ENCODE data around the gene TUBD1.
A peak's percentile ranks its signal among the peaks of the same experiment; 100 is the strongest.
"Not testable (repeated sequence)": the region's sequence is repeated elsewhere in the genome, so short reads cannot be mapped to it uniquely, and the experiment has no call there.

TUBD1 gene

DNA sequence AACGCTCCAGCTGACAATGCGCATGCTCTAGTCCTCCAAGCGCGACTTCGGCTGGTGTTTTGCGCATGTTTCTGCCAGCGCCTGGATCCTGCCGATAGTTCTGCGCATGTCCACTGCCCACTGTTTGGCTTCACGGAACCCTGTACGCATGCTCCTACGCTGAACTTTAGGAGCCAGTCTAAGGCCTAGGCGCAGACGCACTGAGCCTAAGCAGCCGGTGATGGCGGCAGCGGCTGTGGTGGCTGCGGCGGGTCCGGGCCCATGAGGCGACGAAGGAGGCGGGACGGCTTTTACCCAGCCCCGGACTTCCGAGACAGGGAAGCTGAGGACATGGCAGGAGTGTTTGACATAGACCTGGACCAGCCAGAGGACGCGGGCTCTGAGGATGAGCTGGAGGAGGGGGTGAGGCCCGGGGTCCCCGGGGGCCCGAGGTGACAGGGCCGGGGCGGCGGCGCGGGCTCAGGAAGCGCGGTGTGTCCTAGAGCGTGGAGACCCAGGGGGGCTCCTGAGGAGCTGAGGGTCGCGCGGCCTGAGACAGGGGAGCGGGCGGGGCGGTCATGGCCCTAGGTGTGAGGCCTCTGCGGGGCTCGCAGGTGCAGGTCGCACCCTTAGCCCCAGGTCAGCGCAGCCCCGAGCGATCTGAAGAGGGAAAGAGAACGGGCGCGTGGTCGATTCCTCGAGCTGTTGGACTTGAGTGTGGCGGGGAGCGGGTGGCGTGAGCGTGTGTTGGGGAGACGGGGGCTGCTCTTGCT, at the start of gene TUBD1, which contains the start of gene RPS6KB1:
Gene TUBD1 (minus strand): TSS at position 20 of the 752 bp plus-strand sequence. CDS start 1,941 bp downstream, outside the sequence.
Gene RPS6KB1 (plus strand): TSS at position 198 of the 752 bp plus-strand sequence. CDS start 64 bp downstream, at position 262.
- peak; percentile 97 to 100 (median 99) for DNase-seq

DNA sequence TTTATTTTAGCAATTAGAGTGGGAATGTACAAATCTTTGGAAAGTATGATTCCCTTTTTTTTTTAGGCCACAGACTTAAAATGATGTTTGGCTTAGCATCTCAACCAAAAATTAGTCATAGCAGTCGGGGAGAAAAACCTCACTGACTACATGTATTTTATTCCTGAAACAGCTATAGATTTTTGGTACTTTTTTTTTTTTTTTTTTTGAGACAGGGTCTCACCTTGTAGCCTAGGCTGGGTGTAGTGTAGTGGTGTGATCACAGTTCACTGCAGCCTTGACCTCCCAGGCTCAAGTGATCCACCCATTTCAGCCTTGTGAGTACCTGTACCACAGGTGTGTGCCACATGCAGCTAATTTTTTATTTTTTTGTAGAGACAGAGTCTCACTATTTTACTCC, 48.4 kb upstream of the TUBD1 start:
- no peak for DNase-seq

GRCh38 chr17:59940697-59941096, 48.0 kb upstream of the TUBD1 start:
- not testable (repeated sequence) for DNase-seq

DNA sequence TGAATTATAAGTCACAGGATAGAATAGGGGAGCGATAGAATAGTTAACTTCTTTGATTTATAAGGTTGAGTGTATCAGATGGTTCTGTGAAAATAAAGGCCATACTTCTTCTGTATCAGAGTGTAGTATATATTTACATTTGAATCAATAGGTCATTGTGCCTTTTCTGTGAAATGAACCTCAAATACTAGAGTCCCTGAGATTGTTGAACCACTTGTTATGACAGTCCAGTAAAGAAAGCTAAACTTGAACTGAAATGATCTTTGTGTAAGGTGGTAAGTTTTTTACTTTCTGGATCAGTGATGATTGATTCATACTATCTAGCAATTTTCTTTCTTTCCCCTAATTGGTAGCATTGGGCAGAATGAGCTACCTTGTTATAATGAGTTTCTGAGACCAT, 40.6 kb upstream of the TUBD1 start:
- not testable (repeated sequence) for DNase-seq

GRCh38 chr17:59930768-59931167, 38.0 kb upstream of the TUBD1 start:
- DNase-seq, result not testable (repeated sequence)

- DNase-seq, result not testable (repeated sequence)
Measured at GRCh38 chr17:59930121-59930520, 37.4 kb upstream of the TUBD1 start.

DNA sequence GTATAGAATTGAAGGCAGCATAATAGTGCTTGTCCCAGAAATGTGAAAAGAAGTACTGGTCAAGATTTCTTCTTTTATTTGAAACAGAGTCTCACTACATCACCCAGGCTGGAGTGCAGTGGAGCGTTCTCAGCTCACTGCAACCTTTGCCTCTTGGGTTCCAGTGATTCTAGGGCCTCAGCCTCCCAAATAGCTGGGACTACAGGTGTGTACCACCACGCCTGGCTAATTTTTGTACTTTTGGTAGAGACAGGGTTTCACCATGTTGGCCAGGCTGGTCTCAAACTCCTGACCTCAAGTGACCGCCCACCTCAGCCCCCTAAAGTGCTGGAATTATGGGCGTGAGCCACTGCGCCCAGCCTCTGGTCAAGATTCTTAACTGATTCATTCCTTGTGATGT, 27.9 kb upstream of the TUBD1 start:
- DNase-seq, result not testable (repeated sequence)

- DNase-seq, result no peak
Measured at GRCh38 chr17:59916446-59916845, 23.7 kb upstream of the TUBD1 start.

GRCh38 chr17:59914274-59914854, 21.6 kb upstream of the TUBD1 start:
- peak; percentile 58 to 81 (median 72) for DNase-seq

DNA sequence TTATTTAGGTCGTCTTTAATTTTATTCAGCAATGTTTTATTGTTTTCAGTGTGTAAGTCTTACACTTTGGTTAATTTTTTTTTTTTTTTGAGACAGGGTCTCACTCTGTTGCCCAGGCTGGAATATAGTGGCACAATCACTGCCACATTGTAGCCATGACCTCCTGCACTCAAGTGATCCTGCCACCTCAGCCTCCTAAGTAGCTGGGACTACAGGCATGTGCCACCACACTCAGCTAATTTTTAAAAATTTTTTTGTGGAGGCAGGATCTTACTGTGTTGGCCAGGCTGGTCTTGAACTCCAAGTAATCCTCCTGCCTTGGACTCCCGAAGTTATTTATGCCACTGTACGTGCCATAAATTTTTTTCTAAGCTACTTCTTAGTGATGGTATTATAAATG, 14.7 kb upstream of the TUBD1 start:
- DNase-seq, result no peak

DNA sequence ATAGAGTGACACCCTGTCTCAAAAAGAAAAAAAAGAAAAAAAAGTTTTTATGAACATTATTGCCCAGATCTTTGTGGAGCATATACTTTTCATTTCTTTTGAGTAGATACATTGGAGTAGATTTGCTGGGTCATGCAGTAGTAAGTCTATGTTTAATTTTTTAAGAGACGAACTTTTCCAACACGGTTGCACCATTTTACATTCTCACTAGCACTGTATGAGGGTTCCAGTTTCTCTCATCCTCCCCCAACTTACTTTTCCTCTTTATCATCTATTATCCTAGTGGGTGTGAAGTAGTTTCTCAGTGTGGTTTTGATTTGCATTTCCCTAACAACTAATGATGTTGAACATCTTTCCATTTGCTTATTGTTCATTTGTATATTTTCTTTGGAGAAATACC, 10.7 kb upstream of the TUBD1 start:
- DNase-seq, result no peak

DNA sequence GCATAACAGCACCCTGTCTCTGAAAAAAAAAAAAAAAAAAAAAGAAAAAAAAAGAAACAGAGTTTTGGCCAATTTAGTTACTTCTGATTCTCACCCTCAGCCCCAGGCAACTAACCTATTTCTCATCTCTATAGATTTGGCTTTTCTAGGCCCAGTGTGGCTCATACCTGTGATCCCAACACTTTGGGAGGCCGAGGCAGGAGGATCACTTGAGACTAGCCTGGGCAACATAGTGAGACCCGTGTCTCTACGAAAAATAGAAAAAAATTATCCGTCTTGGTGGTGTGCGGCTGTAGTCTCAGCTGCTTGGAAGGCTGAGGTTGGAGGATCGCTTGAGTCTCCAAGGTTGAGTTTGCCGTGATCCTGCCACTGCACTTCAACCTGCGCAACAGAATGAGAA, 8.9 kb upstream of the TUBD1 start:
- DNase-seq, result no peak

GRCh38 chr17:59899099-59899498, 6.4 kb upstream of the TUBD1 start:
- DNase-seq, result peak in 1 of 3 donors; percentile 63

DNA sequence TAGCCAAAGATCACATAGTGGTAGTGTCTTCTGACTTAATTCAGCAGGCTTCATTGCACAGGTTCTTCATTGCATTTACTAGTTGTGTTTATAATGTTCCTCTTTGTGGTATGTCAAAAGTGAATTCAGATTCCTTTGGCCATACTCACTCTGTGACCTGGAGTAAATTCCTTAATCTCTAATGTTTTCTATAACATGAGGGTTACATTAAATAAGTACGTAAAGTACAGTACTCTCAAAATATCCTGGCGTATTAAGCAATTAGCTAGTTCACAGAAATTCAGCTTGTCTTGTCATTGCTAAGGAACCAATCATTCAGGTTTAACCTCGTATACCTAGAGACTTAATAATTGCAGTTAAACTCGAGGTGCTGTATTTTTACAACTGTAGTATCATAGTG, 4.3 kb upstream of the TUBD1 start:
- DNase-seq, result no peak

GRCh38 chr17:59893676-59894100, 945 bp upstream of the TUBD1 start:
- DNase-seq, result peak in 1 of 3 donors; percentile 30

DNA sequence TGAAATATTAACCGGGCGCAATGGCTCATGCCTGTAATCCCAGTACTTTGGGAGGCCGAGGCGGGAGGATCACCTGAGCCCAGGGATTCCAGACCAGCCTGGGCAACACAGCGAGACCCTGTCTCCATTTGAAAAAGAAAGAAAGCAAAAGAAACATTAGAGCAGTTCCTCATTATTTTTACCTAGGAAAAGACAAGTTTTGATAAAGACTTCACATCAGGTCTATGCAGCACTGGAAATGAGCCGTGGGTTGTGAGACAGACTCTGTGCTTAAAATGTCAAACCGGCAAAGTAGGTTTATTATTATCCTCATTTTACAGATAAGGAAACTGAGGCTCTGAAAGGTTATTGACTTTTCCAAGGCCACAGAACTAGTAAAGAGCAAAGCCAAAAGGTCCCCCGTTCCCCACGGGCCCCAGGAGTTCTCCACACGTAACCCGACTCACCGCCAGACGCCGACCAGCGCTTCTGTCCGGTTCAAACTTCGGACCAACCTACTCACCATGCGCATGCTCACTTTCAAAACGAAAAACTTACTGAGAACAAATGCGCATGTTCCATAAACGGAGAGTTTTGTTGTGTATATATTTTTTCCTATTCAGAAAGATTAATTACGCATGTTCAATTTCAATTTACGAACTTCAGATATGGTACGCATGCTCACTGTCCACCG, 356 bp downstream of the TUBD1 start:
- DNase-seq, result no peak

DNA sequence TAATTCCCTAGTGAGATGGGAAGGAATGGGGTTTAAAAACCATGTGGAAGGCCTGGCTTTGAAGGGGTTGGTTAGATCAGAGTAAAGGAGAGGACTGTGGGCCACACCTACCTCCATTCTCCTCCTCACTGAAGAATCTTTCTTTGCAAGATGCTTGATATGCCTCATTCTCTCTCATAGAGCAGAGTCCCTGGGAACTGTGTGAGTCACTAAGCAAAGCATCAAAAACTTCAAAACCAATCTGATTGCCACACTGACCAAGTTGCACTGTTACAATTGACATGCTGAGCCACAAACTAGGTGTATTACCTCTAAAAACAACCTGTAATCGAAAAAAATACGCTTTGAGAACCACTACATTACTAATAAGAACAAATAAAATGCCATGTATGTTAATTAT, 2.0 kb downstream of the TUBD1 start:
- DNase-seq, result no peak

- no peak for DNase-seq
Measured at GRCh38 chr17:59888145-59888750, 4.5 kb downstream of the TUBD1 start.

DNA sequence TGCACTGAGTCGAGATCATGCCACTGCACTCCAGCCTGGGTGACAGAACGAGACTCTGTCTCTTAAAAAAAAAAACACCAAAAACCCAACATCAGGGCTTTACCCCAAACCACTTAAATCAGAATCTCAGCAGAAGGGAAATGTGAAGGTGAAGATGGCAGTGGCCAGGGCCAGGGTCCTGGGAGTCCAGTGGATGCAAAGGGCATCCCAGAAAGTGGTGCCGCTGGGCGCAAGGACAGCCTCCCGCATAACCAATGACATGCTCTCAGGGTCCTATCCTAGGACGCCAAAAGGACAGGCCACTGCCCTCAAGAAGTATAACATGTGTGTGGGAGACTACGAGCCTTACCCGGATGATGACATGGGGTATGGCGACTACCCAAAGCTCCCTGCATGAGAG, 7.9 kb downstream of the TUBD1 start:
- no peak for DNase-seq

DNA sequence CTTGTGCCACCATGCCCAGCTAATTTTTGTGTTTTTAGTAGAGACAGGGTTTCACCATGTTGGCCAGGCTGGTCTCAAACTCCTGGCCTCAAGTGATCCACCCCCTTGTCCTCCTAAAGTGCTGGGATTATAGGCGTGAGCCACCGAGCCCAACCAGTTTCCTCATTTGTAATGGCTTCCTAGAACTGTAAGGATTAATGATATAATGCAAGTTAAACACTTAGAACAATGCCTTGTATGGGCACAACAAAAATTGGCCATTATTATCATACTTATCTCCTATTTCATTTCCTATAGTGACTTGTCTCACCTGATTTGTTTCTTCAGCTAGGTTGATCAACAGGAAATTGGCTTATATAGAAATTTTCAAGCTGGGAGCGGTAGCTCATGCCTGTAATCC, 14.1 kb downstream of the TUBD1 start:
- no peak for DNase-seq

- no peak for DNase-seq
Measured at GRCh38 chr17:59877965-59878364, 14.8 kb downstream of the TUBD1 start.

DNA sequence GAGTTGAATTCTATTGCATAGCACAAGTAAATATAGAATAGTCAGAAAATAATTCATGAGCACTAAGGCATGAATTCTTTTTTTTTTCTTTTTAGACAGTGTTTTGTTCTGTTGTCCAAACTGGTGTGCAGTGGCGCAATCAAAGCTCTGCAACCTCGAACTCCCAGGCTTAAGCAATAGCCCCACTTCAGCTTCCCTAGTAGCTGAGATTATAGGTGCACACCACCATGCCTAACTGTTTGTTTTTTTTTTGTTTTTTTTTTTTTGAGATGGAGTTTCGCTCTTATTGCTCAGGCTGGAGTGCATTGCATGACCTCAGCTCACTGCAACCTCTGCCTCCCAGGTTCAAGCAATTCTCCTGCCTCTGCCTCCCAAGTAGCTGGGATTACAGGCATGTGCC, 16.6 kb downstream of the TUBD1 start:
- peak in 2 of 3 donors; percentile 24 for DNase-seq

DNA sequence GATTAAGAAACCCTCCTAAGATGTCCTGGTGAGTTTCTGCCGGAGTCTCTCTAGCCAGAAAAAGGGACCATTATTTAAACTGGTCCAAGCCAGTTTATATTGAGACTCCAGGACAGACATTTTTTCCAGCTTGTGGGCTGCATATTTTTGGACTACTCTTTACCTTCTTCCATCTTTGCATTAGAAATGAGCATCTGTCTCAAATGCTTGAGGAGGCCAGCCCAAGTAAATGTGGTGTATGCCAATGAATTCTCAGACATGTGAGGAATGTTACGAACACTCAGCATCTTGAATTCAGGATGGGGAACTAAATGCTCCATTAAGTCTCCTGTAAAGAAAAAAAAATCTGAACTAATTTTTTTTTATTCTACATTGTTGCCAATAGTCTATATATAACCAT, 18.4 kb downstream of the TUBD1 start:
- DNase-seq, result no peak

Data from suppressor macrophage treated with lipopolysaccharide for 1 hour (primary cell).